ENCODE results near the gene DUSP28. TPM values are rescaled to one million over a fixed set of nuclear protein-coding genes. Genes with fewer than 3 reads are reported as not detected.
"Not testable (repeated sequence)": the region's sequence is repeated elsewhere in the genome, so short reads cannot be mapped to it uniquely, and the experiment has no call there.

Gene DUSP28
- total RNA-seq, 3 donors from 2014 or later = 3.5 to 5.3 (median 4.3) TPM

- TF ChIP-seq CTCF (IDR thresholded peaks at IDR 0.05) = no peak
- intact Hi-C loops (cut with DNase I, micrococcal nuclease) = no loop called here
- Histone ChIP-seq H3K9me3 (no peaks in the 10 kb centered on the region), H3K4me1 (ENCODE audit: low read depth) (peaks cover 49% of the 10 kb centered on the region), H3K36me3 (ENCODE audit: low read depth) (no peaks in the 10 kb centered on the region), H3K4me3 (no peak overlapping the region)
- no peak for ATAC-seq
- DNase-seq = no peak
Observed at GRCh38 chr2:240559286-240559685, 871 bp upstream of the DUSP28 start.

GRCh38 chr2:240560480-240561324 is 545 bp downstream of the DUSP28 start:
- peak; percentile 83 for ATAC-seq
- no peak for TF ChIP-seq CTCF (IDR thresholded peaks at IDR 0.05)

GRCh38 chr2:240561325-240561971 is 1.3 kb downstream of the DUSP28 start:
- DNase-seq (no peak), ATAC-seq (no peak)
- Histone ChIP-seq H3K36me3 (ENCODE audit: low read depth) (no peaks in the 10 kb centered on the region), H3K4me1 (ENCODE audit: low read depth) (peaks cover 68% of the 10 kb centered on the region), H3K9me3 (no peaks in the 10 kb centered on the region), H3K4me3 (no peak overlapping the region)
- intact Hi-C loops (cut with DNase I, micrococcal nuclease) = no loop called here
- no peak for TF ChIP-seq CTCF (IDR thresholded peaks at IDR 0.05)

More at GRCh38 chr2:240560480-240561324, 545 bp downstream of the DUSP28 start:
- peak; percentile 100 for DNase-seq
- Histone ChIP-seq H3K36me3 (ENCODE audit: low read depth) (no peaks in the 10 kb centered on the region), H3K9me3 (no peaks in the 10 kb centered on the region), H3K4me1 (ENCODE audit: low read depth) (peaks cover 62% of the 10 kb centered on the region), H3K4me3 (peak overlapping the region; percentile 70)
- intact Hi-C loops (cut with DNase I, micrococcal nuclease) = no loop called here

GRCh38 chr2:240563231-240563630 is 3.1 kb downstream of the DUSP28 start:
- H3K36me3 ChIP-seq (ENCODE audit: low read depth); H3K4me3 ChIP-seq; ATAC-seq; intact Hi-C loops (cut with DNase I, micrococcal nuclease); H3K9me3 ChIP-seq: not testable (repeated sequence)
- peaks cover 70% of the 10 kb centered on the region for H3K4me1 ChIP-seq (ENCODE audit: low read depth)
- peak in 1 of 3 donors; percentile 49 for DNase-seq

GRCh38 chr2:240563951-240564560 is 3.9 kb downstream of the DUSP28 start:
- Histone ChIP-seq H3K36me3 (ENCODE audit: low read depth) (no peaks in the 10 kb centered on the region), H3K4me1 (ENCODE audit: low read depth) (peaks cover 67% of the 10 kb centered on the region), H3K9me3 (no peaks in the 10 kb centered on the region), H3K4me3 (no peak overlapping the region)
- ATAC-seq = no peak
- DNase-seq = peak in 1 of 3 donors; percentile 48
- intact Hi-C loops (cut with DNase I, micrococcal nuclease) = no loop called here
- no peak for TF ChIP-seq CTCF (IDR thresholded peaks at IDR 0.05)

Data from mucosa of descending colon (tissue), 3 donors.